Trophoblast cell (in vitro differentiated cells and primary cell): ENCODE data around the gene HEATR9.
A peak's percentile ranks its signal among the peaks of the same experiment; 100 is the strongest.

Experiments used
- DNase-seq, 2 donors: peaks; one replicate each; pipeline ENCODE4 v3.0.0-alpha.2; 2016
- H2AFZ ChIP-seq: 2 replicates; pipeline ENCODE4 v1.6.1; 2013; ENCODE audit warnings: low read length, moderate library complexity, mild to moderate bottlenecking; ENCODE audit not compliant: insufficient read depth, poor library complexity
- H2AK5ac ChIP-seq: 2 replicates; pipeline ENCODE4 v1.6.1; 2013; ENCODE audit warnings: mild to moderate bottlenecking, low read length
- H2BK120ac ChIP-seq: 2 replicates; pipeline ENCODE4 v1.6.1; 2013; ENCODE audit warnings: low read length, mild to moderate bottlenecking, moderate library complexity; ENCODE audit not compliant: insufficient read depth, poor library complexity
- H2BK12ac ChIP-seq: 2 replicates; pipeline ENCODE4 v1.6.1; 2013; ENCODE audit warnings: mild to moderate bottlenecking, low read length, moderate library complexity
- H2BK5ac ChIP-seq: 2 replicates; pipeline ENCODE4 v1.6.1; 2013; ENCODE audit warnings: low read length, low read depth, moderate library complexity, mild to moderate bottlenecking; ENCODE audit not compliant: poor library complexity
- H3K14ac ChIP-seq: 2 replicates; pipeline ENCODE4 v1.6.1; 2013; ENCODE audit warnings: mild to moderate bottlenecking, low read length
- H3K18ac ChIP-seq: 2 replicates; pipeline ENCODE4 v1.6.1; 2013; ENCODE audit warnings: mild to moderate bottlenecking, low read length
- H3K23ac ChIP-seq: 2 replicates; pipeline ENCODE4 v1.6.1; 2013; ENCODE audit warnings: low read length
- H3K27ac ChIP-seq: 2 replicates; pipeline ENCODE4 v1.5.1; 2013; ENCODE audit warnings: low read depth, mild to moderate bottlenecking, inconsistent platforms, low read length, moderate library complexity
- H3K27me3 ChIP-seq: 2 replicates; pipeline ENCODE4 v1.6.1; 2013; ENCODE audit warnings: inconsistent platforms, mild to moderate bottlenecking, low read length, moderate library complexity; ENCODE audit not compliant: insufficient read depth
- H3K36me3 ChIP-seq, 2 experiments: 1 replicate in 1 of 2; 2 replicates in 1 of 2; pipeline ENCODE4 v1.6.1; 2013; ENCODE audit warnings: low read length in 2 of 2, mild to moderate bottlenecking in 2 of 2, moderate library complexity in 1 of 2; ENCODE audit not compliant: insufficient read depth in 2 of 2, control insufficient read depth in 1 of 2
- H3K4ac ChIP-seq: 2 replicates; pipeline ENCODE4 v1.6.1; 2013; ENCODE audit warnings: low read depth, mild to moderate bottlenecking, low read length, moderate library complexity
- H3K4me1 ChIP-seq, 2 experiments: 1 replicate in 1 of 2; 2 replicates in 1 of 2; pipeline ENCODE4 v1.6.1; 2013; ENCODE audit warnings: low read length in 2 of 2, mild to moderate bottlenecking in 2 of 2, moderate library complexity in 1 of 2; ENCODE audit not compliant: insufficient read depth in 2 of 2, control insufficient read depth in 1 of 2
- H3K4me2 ChIP-seq: 2 replicates; pipeline ENCODE4 v1.6.1; 2013; ENCODE audit warnings: inconsistent platforms, mild to moderate bottlenecking, low read length, moderate library complexity
- H3K4me3 ChIP-seq: 2 replicates; pipeline ENCODE4 v1.5.1; 2013; ENCODE audit warnings: mild to moderate bottlenecking, low read depth, low read length, inconsistent platforms
- H3K79me1 ChIP-seq: one replicate; pipeline ENCODE4 v1.6.1; 2013; ENCODE audit warnings: low read length
- H3K79me2 ChIP-seq: 2 replicates; pipeline ENCODE4 v1.6.1; 2013; ENCODE audit warnings: low read length, mild to moderate bottlenecking; ENCODE audit not compliant: control insufficient read depth, insufficient read depth, poor library complexity
- H3K9ac ChIP-seq: 2 replicates; pipeline ENCODE4 v1.6.1; 2013; ENCODE audit warnings: mild to moderate bottlenecking, low read length
- H3K9me3 ChIP-seq: 2 replicates; pipeline ENCODE4 v1.6.1; 2013; ENCODE audit warnings: low read depth, mild to moderate bottlenecking, control low read depth, inconsistent platforms, low read length; ENCODE audit not compliant: insufficient read depth
- H4K12ac ChIP-seq: 2 replicates; pipeline ENCODE4 v1.6.1; 2013; ENCODE audit warnings: low read depth, mild to moderate bottlenecking, low read length, moderate library complexity
- H4K8ac ChIP-seq: 2 replicates; pipeline ENCODE4 v1.6.1; 2013; ENCODE audit warnings: low read depth, mild to moderate bottlenecking, low read length, moderate library complexity
- H4K91ac ChIP-seq: one replicate; pipeline ENCODE4 v1.6.1; 2013; ENCODE audit warnings: low read depth, mild to moderate bottlenecking, low read length, moderate library complexity
- WGBS: extraction: QIAGEN DNeasy Blood & Tissue Kit; methylation state at CpG from one replicate; pipeline ENCODE4 v1.1.7; 2013; ENCODE audit warnings: missing lambda C conversion rate; ENCODE audit not compliant: insufficient read length, insufficient coverage; ENCODE audit errors: extremely low coverage; 5-methylcytosine and 5-hydroxymethylcytosine counted together

HEATR9 gene

DNA sequence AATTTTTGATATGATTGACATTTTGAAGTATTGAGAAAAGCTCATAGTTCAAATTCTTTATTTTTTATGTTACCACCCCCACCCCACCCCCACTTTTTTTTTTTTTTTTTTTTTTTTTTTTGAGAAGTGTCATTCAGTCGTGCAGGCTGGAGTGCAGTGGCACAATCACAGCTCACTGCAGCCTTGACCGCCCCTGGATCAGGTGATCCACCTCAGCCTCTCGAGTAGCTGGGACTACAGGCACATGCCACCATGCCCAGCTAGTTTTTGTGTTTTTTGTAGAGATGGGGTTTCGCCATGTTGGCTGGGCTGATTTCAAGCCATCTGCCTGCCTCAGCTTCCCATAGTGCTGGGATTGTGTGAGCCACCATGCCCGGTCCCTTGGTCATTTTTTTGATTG is 52.0 kb downstream of the HEATR9 start:
- Histone ChIP-seq H2BK12ac (no peak overlapping the region), H3K4me2 (no peak overlapping the region), H3K27ac (no peak overlapping the region), H3K23ac (no peak overlapping the region), H2AK5ac (no peak overlapping the region), H3K9ac (no peak overlapping the region), H3K18ac (no peak overlapping the region), H2AFZ (no peak overlapping the region), H3K36me3 (peaks cover 8 to 19% of the 10 kb centered on the region in 2 experiments), H4K8ac (no peak overlapping the region), H3K79me1 (no peaks in the 10 kb centered on the region), H3K4me3 (no peak overlapping the region), H3K4me1 (no peaks in the 10 kb centered on the region), H4K12ac (no peak overlapping the region), H3K27me3 (no peaks in the 10 kb centered on the region), H3K14ac (no peak overlapping the region), H2BK5ac (no peak overlapping the region), H3K79me2 (peaks cover 11% of the 10 kb centered on the region), H4K91ac (no peak overlapping the region), H3K4ac (peak overlapping the region; percentile 24), H3K9me3 (no peaks in the 10 kb centered on the region), H2BK120ac (no peak overlapping the region)
- DNase-seq, result no peak
- WGBS, result no CpG with 5 or more reads among the region's 5 CpGs

DNA sequence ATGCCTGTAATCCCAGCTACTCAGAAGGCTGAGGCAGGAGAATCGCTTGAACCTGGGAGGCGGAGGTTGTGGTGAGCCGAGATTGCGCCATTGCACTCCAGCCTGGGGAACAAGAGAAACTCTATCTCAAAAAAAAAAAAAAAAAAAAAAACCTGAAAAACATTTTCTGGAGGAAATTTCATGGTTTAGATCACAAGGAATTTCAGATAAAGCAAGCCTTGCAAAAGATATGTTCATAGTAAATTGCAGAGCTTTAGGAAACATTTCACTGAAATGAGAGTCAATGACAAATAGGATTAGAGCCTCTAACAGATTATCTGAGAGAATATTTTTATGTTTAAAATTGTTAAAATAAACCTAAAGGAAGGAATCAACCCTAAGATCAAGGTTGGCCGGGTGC is 56.2 kb downstream of the HEATR9 start:
- Histone ChIP-seq H3K4me1 (peaks cover 3 to 5% of the 10 kb centered on the region in 2 experiments), H3K4me2 (no peak overlapping the region), H3K79me1 (peaks cover 8% of the 10 kb centered on the region), H4K8ac (no peak overlapping the region), H4K12ac (no peak overlapping the region), H3K14ac (no peak overlapping the region), H3K18ac (no peak overlapping the region), H3K23ac (no peak overlapping the region), H3K4me3 (no peak overlapping the region), H3K36me3 (peaks cover 3 to 8% of the 10 kb centered on the region in 2 experiments), H3K27ac (no peak overlapping the region), H2AFZ (no peak overlapping the region), H4K91ac (no peak overlapping the region), H2BK5ac (no peak overlapping the region), H3K79me2 (peaks cover 19% of the 10 kb centered on the region), H2BK120ac (no peak overlapping the region), H3K27me3 (no peaks in the 10 kb centered on the region), H2AK5ac (no peak overlapping the region), H3K9me3 (no peaks in the 10 kb centered on the region), H3K9ac (no peak overlapping the region), H2BK12ac (no peak overlapping the region), H3K4ac (peak overlapping the region; percentile 85)
- no CpG with 5 or more reads among the region's 5 CpGs for WGBS
- DNase-seq, result peak in 1 of 2 donors; percentile 59

- Histone ChIP-seq H3K9me3 (no peaks in the 10 kb centered on the region), H3K79me2 (peaks cover 18% of the 10 kb centered on the region), H2BK5ac (no peak overlapping the region), H2BK12ac (no peak overlapping the region), H3K23ac (no peak overlapping the region), H4K8ac (no peak overlapping the region), H2BK120ac (no peak overlapping the region), H3K14ac (no peak overlapping the region), H4K91ac (no peak overlapping the region), H2AK5ac (no peak overlapping the region), H4K12ac (no peak overlapping the region), H3K79me1 (peaks cover 8% of the 10 kb centered on the region), H3K4me2 (no peak overlapping the region), H3K36me3 (peaks cover 3 to 4% of the 10 kb centered on the region in 2 experiments), H2AFZ (no peak overlapping the region), H3K4ac (peak overlapping the region; percentile 98), H3K4me3 (no peak overlapping the region), H3K27me3 (no peaks in the 10 kb centered on the region), H3K27ac (no peak overlapping the region), H3K9ac (no peak overlapping the region), H3K18ac (no peak overlapping the region), H3K4me1 (peaks cover 3 to 5% of the 10 kb centered on the region in 2 experiments)
- no peak for DNase-seq
- no CpG with 5 or more reads among the region's 6 CpGs for WGBS
Observed at GRCh38 chr17:35811759-35812158, 56.9 kb downstream of the HEATR9 start.

GRCh38 chr17:35809855-35810461 is 58.7 kb downstream of the HEATR9 start:
- H2AK5ac ChIP-seq, result no peak overlapping the region
- peaks cover 17% of the 10 kb centered on the region for H3K79me2 ChIP-seq
- H3K23ac ChIP-seq, result no peak overlapping the region
- peak overlapping the region; percentile 10 for H2BK5ac ChIP-seq
- H2AFZ ChIP-seq, result peak overlapping the region; percentile 26
- peaks cover 8% of the 10 kb centered on the region for H3K79me1 ChIP-seq
- H3K18ac ChIP-seq, result peak overlapping the region; percentile 92
- H3K27me3 ChIP-seq, result no peaks in the 10 kb centered on the region
- H3K4me1 ChIP-seq, result peaks cover 3 to 5% of the 10 kb centered on the region in 2 experiments
- H3K27ac ChIP-seq, result peak overlapping the region; percentile 95
- peak overlapping the region; percentile 98 for H3K4me3 ChIP-seq
- H3K4ac ChIP-seq, result peak overlapping the region; percentile 64
- H4K91ac ChIP-seq, result peak overlapping the region; percentile 62
- peak overlapping the region; percentile 80 for H3K14ac ChIP-seq
- no peak overlapping the region for H2BK12ac ChIP-seq
- H4K12ac ChIP-seq, result no peak overlapping the region
- peak overlapping the region; percentile 86 for H4K8ac ChIP-seq
- no CpG with 5 or more reads among the region's 24 CpGs for WGBS
- H3K36me3 ChIP-seq, result no peaks in the 10 kb centered on the region
- peak; percentile 20 to 41 for DNase-seq
- H3K9ac ChIP-seq, result peak overlapping the region; percentile 99
- peak overlapping the region; percentile 16 for H2BK120ac ChIP-seq
- peaks cover 1% of the 10 kb centered on the region for H3K9me3 ChIP-seq
- H3K4me2 ChIP-seq, result peak overlapping the region; percentile 86
